ENCODE results near the gene P4HA2.
"Not testable (repeated sequence)": the region's sequence is repeated elsewhere in the genome, so short reads cannot be mapped to it uniquely, and the experiment has no call there.

Gene P4HA2

GRCh38 chr5:132176521-132176945 is 51.1 kb downstream of the P4HA2 start:
- no peak for TF ChIP-seq CTCF (IDR thresholded peaks at IDR 0.05; ENCODE audit: extremely low read depth, missing control alignments)
- DNase-seq (ENCODE audit: low spot score), result no peak

- no peak for TF ChIP-seq CTCF (IDR thresholded peaks at IDR 0.05; ENCODE audit: extremely low read depth, missing control alignments)
- no peak for DNase-seq (ENCODE audit: low spot score)
Observed at GRCh38 chr5:132162945-132163344, 64.7 kb downstream of the P4HA2 start.

GRCh38 chr5:132161574-132162326 is 65.9 kb downstream of the P4HA2 start:
- DNase-seq (ENCODE audit: low spot score), result not testable (repeated sequence)

GRCh38 chr5:132156413-132156812 is 71.2 kb downstream of the P4HA2 start:
- no peak for DNase-seq (ENCODE audit: low spot score)
- no peak for TF ChIP-seq CTCF (IDR thresholded peaks at IDR 0.05; ENCODE audit: extremely low read depth, missing control alignments)

GRCh38 chr5:132150565-132150964 is 77.1 kb downstream of the P4HA2 start:
- no peak for TF ChIP-seq CTCF (IDR thresholded peaks at IDR 0.05; ENCODE audit: extremely low read depth, missing control alignments)
- DNase-seq (ENCODE audit: low spot score), result no peak

GRCh38 chr5:132147663-132148062 is 80.0 kb downstream of the P4HA2 start:
- no peak for DNase-seq (ENCODE audit: low spot score)
- TF ChIP-seq CTCF (IDR thresholded peaks at IDR 0.05; ENCODE audit: extremely low read depth, missing control alignments), result no peak

GRCh38 chr5:132145326-132145725 is 82.3 kb downstream of the P4HA2 start:
- DNase-seq (ENCODE audit: low spot score), result not testable (repeated sequence)

GRCh38 chr5:132143148-132143547 is 84.5 kb downstream of the P4HA2 start:
- TF ChIP-seq CTCF (IDR thresholded peaks at IDR 0.05; ENCODE audit: extremely low read depth, missing control alignments), result no peak
- DNase-seq (ENCODE audit: low spot score), result no peak
